Hematopoietic multipotent progenitor cell treated with erythropoietin and hydrocortisone succinate and interleukin-3 and kit ligand, for 17 days (in vitro differentiated cells): ENCODE results near the gene CYP26A1.

Source experiments
- DNase-seq: peaks from one replicate; pipeline ENCODE4 v3.0.0-alpha.2; 2015; ENCODE audit warnings: low spot score

Gene CYP26A1, protein sequence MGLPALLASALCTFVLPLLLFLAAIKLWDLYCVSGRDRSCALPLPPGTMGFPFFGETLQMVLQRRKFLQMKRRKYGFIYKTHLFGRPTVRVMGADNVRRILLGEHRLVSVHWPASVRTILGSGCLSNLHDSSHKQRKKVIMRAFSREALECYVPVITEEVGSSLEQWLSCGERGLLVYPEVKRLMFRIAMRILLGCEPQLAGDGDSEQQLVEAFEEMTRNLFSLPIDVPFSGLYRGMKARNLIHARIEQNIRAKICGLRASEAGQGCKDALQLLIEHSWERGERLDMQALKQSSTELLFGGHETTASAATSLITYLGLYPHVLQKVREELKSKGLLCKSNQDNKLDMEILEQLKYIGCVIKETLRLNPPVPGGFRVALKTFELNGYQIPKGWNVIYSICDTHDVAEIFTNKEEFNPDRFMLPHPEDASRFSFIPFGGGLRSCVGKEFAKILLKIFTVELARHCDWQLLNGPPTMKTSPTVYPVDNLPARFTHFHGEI

DNA sequence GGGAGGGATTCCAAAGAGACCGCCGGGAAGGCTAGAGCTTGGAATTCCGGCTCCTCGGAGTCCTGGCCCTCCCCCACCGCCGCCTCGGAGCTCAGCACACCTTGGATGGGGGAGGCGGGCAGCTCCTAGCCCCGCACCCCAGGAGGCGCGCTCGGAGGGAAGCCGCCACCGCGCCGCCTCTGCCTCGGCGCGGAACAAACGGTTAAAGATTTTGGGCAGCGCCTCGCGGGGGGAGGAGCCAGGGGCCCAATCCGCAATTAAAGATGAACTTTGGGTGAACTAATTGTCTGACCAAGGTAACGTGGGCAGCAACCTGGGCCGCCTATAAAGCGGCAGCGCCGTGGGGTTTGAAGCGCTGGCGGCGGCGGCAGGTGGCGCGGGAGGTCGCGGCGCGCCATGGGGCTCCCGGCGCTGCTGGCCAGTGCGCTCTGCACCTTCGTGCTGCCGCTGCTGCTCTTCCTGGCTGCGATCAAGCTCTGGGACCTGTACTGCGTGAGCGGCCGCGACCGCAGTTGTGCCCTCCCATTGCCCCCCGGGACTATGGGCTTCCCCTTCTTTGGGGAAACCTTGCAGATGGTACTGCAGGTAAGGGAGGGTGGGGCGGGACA is at the start of gene CYP26A1:
Gene CYP26A1, plus strand, starts transcription at position 355 of the 608 bp plus-strand sequence. Its CDS starts 42 bp downstream, at position 397.
- DNase-seq, result no peak

DNA sequence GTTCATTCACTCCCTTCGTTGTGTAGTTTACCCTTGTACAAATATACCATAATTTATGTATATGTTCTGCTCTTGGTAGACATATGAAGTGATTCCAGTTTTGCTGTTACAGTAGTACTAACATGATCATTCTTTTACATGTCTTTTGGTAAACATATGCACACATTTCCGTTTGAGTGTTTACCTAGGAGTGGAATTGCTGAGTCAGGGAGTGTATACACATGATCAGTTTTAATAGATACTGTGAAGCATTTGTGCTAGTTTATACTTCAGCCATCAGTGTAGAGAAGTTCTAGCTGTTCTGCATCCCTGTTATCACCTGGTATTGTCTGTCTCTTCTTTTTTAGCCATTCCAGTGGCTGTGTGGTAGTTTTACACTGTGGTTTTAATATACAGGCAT is 47.6 kb upstream of the CYP26A1 start:
- DNase-seq, result peak; percentile 53

DNA sequence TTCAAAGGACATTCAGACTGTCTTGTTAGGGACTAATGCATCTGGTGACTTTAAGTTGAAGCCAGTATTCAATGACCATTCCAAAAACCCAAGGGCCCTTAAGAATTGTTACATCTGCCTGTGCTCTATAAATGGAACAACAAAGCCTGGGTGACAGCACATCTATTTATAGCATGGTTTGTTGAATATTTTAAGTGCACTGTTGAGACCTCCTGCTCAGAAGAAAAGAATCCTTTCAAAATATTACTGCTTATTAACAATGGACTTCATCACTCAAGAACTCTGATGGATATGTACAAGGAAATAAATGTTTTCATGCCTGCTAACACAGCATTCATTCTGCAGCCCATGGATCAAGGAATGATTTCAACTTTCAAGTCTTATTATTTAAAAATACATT is 46.2 kb upstream of the CYP26A1 start:
- no peak for DNase-seq

DNA sequence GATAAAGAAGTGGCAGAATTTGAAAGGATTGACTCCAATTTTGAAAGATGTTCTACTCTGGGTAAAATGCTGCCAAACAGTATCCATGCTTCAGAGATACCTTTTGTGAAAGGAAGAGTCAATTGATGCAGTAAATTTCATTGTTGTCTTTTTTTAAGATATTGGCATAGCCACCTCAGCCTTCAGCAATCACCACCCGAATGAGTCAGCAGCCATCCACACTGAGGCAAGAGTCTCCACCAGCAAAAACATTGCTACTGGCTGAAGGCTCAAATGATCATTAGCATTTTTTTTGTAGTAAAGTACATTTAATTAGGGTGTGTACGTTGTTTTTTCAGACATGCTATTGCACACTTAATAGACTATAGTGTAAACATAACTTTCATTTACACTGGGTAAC is 44.8 kb upstream of the CYP26A1 start:
- peak; percentile 68 for DNase-seq

DNA sequence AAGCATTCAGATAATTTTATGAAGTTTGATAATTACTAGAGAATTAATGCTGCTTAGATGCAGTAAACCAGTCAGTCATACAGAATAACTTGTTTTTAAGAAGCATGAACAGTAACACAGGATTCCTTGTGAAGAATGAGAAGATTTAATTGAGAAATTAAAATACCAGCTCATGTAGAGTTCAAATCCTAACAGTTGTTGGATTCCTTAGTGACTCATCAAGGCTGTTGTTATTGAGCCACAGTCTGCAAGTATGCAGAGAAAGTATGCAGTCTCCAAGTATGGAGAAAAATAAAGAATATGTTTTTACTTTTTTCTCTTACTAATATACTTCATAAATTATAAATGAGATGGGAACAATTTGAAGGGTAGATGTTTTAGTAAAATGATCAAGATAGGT is 43.3 kb upstream of the CYP26A1 start:
- DNase-seq, result no peak

DNA sequence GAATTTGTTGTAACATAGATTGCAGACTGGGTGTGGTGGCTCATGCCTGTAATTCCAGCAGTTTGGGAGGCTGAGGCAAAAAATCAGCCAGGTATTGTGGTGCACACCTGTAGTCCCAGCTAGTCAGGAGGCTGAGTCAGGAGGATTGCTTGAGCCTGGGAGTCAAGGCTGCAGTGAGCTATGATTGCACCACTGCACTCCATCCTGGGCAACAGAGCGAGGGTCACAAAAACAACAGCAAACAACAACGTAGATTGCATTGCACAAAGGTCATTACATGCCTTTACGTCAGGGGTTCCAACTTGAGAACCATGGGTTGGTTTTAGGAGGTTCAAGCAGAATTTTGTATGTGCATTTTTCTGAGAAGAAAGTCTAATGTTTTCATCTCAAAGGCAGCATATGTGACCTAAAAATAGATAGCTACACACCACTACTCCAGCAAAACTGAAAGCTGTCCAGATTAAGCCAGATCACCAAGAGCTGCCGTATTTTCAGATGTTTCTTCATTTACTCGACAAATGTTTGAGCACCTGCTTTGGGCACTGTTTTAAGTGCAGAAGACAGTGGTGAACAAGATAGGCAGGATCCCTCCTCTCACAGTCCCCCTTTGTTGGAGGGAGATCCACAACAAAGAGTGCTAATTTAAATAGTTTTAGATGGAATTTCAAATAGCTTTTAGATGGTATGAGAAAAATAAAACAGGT is 41.4 kb upstream of the CYP26A1 start:
- no peak for DNase-seq

DNA sequence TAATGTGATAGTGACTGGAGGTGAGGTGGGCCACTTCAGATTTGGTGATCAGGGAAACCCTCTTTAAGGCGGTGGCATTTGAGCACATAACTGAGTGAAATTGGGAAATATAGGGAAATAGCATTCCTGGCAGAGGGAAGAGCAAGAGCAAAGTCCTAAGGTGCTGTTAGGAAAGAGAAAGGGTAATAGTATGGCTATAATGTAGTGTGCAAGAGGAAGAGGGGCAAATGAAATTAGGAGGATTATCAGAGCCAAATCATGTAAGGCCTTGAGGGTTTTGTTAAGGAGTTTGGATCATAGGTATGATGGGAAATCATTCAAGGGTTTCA is 40.9 kb upstream of the CYP26A1 start:
- no peak for DNase-seq

DNA sequence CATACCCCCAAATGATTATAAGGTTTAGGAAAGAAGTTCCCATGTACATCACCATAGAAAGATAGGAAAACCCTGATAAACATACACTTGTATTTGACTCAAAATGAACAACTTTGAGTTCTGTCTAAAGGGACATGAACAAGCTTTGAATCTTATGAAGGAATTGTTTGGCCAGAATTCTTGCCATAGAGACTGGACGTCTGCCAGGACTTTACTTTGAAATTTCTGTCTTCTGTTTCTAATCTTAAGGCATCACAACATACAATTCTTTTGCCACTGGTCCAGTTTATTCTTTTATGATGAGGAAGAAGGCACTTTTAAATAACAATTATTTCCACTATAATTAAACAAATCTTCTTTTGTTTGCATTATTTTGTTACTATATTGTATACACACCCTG is 39.3 kb upstream of the CYP26A1 start:
- no peak for DNase-seq

DNA sequence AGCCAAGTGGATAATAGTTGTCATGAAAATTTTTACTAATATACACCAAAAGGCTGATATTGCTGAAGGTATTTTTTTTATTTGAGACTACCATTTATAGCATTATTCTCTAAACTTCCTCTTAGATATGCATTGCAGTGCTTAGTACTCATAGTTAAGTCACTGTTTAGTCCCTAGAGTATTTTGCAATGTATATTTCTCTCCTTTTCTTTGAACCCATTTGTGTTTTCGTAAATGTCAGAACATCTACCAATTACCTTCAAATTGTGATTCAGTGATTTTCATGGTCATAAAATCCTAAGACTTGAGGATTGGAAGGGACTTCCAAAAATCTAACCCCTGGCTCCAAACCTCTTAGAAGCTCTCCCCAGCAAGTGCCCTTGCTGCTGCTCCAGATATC is 34.6 kb upstream of the CYP26A1 start:
- DNase-seq, result no peak

DNA sequence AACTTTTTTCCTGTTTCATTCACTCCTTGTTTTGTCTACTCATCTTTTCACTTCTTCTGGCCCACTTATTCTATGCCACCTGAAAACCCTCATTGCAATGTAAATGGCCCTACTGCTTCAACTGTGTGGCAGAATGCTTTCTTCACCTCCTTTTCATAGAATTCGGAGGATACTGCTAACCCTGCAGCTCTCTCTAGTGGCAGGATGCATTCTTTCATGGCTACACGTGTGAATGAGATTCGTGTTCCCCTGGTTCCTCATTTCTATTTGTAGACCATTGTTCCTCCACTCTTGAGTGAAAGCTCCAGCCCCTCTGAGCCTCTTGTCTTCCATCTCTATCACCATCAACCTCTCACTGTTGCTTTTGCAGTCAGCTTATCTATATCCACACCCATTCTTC is 34.0 kb upstream of the CYP26A1 start:
- peak; percentile 80 for DNase-seq

DNA sequence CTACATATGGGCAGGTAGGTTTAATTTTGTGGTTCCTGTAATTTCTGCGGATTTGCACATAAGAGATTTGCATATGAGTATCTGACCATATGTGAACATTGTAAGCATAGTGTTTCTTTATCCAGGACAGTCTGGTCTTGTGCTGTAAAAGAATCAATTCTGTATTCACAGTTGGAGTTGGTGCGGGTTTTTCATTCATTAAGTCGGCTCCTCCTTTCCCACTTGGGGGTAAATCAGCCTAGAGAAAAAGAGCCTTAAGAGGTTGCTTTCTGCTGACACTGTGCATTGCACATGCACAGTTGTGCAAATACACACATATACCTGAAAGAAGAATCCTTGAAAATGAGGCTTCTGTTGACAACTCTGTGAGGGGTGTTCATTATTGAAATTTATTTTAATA is 19.2 kb upstream of the CYP26A1 start:
- no peak for DNase-seq

DNA sequence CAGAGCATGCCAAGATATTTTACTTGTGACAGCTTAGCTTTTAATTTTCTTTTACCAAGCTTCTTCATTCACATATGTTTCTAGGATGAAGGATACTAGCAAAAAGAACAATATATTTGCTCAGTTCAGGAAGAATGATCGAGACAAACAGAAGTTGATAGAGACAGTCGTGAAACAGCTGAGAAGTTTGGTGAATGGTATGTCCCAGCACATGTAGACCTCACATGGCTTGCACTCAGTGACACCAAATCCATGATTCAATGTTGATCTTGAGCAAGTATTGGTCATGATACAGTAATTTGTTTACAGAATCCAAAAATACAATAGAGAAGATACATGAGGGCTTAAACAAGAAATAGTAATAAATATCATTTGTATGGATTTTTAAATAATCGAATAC is 15.6 kb upstream of the CYP26A1 start:
- DNase-seq, result no peak

DNA sequence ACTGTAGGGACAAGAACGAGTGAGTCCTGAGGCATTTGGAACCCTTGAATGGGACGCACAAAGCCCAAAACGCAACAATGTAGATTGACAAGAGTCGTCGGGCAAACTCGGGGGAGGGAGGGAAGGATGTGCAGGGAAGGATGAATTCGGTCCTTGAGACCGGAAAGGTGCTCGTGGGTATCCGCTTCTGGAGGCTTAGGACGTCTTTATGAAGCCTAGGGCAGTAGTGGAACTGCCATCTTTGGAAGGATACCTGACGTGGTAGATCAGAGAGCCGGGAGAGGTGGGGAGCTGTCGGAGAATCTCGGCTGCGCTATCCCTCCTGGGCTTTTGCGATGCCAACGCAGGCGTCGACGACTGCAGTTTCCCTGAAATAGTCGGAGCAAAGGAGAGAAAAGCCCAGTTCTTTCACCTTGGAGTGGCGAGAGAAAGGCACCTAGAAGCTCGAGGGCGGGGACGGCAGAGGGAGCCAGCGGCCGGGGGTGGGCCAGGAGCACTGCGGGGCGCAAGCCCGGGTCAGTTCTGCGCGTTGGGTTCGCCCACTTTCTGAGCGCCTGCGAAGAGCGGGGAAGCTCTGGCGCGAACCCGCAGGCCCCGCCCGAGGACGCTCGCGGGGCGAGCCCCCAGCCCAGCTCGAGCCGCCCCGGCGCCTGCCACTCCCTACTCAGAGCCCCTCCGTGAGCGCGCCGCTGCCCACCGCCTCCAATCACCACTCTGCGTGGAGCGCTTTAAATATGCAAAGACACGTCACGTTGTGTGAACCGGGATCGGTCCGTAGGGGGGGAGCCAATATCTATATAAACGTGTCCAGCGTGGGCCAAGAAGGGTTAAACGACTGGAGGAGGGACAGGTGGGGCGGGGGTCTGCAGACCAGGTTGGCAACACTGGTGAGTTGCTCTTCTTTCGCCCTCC is 13.5 kb upstream of the CYP26A1 start, which contains the start of gene CYP26C1:
Gene CYP26C1, plus strand, starts transcription at position 824 of the 912 bp plus-strand sequence. CDS start 466 bp downstream, outside the sequence.
- no peak for DNase-seq

DNA sequence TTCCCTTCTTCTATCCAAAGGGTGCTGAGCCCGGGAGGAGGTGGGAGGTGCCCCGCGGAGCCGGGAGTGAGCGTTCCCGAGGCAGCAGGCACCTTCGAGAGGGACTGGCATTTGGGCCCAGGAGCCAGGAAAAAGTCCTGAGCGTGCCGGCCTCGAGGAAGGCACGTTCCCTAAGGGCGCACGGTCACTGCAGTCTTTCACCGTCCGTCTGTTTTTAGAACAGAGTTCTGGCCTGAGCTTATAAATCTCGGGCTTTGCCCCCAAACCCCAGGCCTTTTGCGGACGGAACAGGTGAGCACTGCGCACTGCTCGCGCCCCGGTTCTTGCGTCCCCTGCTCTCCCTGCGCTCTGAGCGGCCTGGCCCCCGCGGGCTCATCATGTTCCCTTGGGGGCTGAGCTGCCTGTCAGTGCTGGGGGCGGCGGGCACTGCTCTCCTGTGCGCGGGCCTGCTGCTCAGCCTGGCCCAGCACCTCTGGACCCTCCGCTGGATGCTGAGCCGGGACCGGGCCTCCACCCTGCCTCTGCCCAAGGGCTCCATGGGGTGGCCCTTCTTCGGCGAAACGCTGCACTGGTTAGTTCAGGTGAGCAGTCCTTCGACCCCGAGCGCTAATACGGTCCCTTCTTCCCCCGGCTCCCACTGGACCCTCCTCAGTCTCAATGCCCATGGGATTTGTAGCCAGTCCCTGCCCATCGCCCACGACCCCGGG is 12.7 kb upstream of the CYP26A1 start:
- DNase-seq, result no peak

DNA sequence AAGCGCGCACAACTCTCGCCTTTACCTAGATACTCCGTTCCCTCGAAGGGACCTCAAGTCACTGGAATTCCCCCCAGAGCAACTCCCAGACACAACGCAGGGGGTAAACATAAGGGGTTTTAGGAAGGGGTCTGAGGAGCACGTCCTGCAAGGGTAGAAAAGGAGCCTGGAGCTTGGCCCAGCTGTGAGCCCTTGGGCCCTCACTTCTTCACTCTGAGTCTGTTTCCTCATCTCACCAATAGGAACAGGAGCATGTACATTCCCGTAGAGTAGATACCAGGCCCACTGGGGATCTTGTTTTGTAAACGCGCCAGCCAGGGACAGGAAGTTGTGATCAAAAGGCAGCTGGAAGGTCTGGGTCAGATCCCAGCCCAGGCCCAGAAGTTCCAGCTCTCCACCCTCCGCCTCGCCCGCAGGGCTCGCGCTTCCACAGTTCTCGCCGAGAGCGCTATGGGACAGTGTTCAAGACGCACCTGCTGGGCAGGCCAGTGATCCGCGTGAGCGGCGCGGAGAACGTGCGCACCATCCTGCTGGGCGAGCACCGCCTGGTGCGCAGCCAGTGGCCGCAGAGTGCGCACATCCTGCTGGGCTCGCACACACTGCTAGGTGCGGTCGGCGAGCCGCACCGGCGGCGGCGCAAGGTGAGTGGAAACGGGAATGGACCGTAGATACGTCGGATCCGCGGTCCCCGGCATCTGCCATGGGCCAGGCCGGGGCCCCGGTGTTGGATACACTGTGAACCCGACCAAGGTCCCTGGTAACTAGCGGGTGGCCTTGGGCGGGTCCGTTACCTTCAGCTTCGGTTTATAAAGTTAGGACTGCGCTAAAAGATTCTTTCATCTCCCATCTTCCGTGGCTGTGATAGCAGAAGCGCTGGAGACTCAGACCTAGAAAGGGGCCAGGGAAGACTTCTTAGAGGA is 11.8 kb upstream of the CYP26A1 start:
- DNase-seq, result no peak

DNA sequence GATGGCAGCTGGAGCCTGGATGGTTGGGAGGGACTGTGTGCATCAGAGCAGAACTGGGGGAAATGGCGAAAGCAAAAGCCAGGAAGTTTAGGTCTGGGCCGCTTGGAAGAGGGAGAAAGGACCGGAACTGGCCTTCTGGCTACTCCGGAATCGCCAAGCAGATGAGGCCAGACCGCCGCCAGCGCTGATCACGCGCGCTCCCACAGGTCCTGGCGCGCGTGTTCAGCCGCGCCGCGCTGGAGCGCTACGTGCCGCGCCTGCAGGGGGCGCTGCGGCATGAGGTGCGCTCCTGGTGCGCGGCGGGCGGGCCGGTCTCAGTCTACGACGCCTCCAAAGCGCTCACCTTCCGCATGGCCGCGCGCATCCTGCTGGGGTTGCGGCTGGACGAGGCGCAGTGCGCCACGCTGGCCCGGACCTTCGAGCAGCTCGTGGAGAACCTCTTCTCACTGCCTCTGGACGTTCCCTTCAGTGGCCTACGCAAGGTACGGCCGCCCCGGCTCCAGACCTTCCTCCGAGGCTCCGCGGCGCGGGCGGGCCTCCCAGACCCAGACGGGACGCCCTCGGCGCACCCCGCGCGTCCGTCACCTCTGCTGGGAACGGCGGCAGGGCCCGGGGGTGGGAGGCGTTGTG is 11.1 kb upstream of the CYP26A1 start:
- DNase-seq, result peak; percentile 51

DNA sequence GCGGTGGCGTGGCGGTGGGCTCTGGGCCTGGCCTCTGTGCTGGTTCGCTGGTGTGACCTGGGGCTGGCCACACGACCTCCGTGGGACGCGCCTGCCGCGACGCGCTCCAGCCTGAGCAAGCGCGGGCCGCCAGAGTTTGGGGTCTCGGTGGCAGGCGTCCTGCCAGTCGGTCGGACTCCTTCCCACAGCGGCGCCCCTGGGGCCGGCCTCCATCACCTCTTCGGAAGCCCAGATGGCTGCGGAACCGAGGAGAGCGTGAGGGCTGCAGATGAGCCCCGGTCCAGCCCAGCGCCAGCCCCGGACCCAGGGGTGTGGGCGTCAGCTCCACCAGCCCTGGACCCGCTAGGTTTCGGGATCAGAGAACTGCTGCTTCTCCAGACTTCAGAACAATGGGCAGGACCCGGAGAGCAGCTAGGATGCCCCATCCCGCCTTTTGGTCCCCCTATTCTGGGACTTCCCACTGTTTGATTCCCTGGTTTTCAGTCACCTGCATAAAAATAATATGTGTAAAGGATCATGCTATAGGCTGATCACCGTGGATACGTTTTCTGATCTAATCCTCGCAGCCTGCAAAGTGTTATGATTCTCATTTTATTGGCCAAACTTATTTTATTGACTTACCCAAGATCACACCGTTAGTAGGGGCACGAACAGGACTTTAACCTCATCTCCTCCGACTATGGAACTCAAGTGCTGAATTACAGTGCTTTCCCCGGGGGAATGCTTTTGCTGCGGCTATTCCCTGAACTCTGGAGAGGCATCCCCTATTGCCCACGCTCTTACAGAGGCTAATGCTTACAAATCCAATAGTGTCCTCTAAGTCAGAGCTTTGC is 10.3 kb upstream of the CYP26A1 start:
- DNase-seq, result no peak

DNA sequence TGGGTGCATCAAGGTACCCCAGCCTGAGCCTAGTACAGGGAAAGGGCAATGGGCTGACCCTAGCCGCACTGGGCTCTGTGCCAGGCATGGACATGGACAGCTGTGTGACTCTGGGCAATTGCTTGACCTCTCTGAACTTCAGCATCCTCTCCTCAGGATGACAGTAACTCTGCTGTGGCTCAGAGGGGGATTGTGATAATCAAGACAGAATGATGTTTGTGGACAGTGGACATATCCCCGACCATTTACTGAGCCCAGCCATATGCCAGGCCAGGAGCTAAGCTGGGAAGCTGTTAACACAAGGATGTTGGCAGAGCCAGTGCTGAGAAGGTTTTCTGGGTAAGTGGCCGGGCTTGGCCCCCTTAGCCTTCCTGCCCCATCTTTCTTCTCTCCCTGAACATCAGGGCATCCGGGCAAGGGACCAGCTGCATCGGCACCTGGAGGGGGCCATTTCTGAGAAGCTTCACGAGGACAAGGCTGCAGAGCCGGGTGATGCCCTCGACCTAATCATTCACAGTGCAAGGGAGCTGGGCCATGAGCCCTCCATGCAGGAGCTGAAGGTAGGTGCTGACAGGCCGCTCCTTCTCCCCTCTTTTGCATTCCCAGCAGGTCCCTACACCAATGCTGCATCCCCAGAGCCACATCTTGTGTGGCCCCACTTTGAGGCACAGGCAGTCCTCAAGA is 9.6 kb upstream of the CYP26A1 start:
- DNase-seq, result no peak
